ENCODE measurements around the gene KCNQ4. TPM values are rescaled to one million over a fixed set of nuclear protein-coding genes. Genes with fewer than 3 reads are reported as not detected.

The KCNQ4 gene
- total and polyA plus RNA-seq, 8 donors: 0.92 to 1.7 (median 1.4) TPM

DNA sequence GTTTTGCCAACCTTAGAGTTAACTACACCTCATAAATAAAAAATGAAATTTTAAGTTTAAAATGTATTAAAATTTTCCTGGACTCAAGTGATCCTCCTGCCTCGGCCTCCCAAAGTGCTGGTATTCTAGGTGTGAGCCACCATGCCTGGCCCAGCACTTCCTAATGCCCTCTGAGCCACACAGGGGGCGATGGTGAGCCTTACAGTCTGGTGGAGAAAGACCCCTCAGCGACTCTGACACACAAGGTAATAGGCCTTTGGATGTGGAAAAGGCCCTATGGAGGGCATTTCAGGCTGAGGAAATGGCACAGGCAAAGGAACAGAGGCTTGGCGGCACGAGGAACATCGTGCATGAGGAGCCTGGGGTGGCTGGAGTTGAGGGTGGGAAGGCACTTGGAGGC, 71.9 kb downstream of the KCNQ4 start:
- Histone ChIP-seq H3K4me1 (peaks cover 2 to 13% of the 10 kb centered on the region in 2 donors), H3K36me3 (no peaks in the 10 kb centered on the region), H3K4me3 (no peak overlapping the region), H3K9me3 (no peaks in the 10 kb centered on the region), H3K27me3 (no peaks in the 10 kb centered on the region), H3K27ac (no peak overlapping the region)
- no peak for DNase-seq
- no peak for ATAC-seq
- intact Hi-C loops (cut with DNase I): no loop called here
- TF ChIP-seq, protein P1, sequence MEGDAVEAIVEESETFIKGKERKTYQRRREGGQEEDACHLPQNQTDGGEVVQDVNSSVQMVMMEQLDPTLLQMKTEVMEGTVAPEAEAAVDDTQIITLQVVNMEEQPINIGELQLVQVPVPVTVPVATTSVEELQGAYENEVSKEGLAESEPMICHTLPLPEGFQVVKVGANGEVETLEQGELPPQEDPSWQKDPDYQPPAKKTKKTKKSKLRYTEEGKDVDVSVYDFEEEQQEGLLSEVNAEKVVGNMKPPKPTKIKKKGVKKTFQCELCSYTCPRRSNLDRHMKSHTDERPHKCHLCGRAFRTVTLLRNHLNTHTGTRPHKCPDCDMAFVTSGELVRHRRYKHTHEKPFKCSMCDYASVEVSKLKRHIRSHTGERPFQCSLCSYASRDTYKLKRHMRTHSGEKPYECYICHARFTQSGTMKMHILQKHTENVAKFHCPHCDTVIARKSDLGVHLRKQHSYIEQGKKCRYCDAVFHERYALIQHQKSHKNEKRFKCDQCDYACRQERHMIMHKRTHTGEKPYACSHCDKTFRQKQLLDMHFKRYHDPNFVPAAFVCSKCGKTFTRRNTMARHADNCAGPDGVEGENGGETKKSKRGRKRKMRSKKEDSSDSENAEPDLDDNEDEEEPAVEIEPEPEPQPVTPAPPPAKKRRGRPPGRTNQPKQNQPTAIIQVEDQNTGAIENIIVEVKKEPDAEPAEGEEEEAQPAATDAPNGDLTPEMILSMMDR (IDR thresholded peaks at IDR 0.05): no peak

DNA sequence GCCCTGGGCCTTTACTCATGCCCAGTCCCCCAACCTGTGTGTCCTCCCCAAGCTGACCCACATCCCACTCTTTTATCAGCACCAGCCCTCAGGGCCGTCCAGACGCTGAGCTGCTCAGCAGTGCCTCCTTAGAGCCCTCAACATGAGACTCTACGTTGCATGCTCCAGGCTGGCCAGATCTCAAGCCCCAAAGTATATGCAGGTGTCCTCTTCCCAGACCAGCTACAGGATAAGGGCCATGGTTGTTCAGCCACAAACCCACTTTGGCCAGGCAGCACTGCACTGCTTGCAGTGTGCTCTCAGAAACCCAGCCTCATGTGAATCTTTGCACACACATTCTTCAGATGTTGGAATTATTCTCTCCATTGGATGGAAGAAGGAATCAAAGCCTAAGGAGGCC, 72.5 kb downstream of the KCNQ4 start:
- no peak overlapping the region for H3K4me3 ChIP-seq
- DNase-seq (no peak), ATAC-seq (no peak)
- H3K4me1 ChIP-seq: peaks cover 4 to 19% of the 10 kb centered on the region in 2 donors
- H3K27me3 ChIP-seq: no peaks in the 10 kb centered on the region
- intact Hi-C loops (cut with DNase I): no loop called here
- TF ChIP-seq, protein P1 (IDR thresholded peaks at IDR 0.05): no peak
- no peaks in the 10 kb centered on the region for H3K36me3 ChIP-seq
- no peaks in the 10 kb centered on the region for H3K9me3 ChIP-seq
- H3K27ac ChIP-seq: no peak overlapping the region

DNA sequence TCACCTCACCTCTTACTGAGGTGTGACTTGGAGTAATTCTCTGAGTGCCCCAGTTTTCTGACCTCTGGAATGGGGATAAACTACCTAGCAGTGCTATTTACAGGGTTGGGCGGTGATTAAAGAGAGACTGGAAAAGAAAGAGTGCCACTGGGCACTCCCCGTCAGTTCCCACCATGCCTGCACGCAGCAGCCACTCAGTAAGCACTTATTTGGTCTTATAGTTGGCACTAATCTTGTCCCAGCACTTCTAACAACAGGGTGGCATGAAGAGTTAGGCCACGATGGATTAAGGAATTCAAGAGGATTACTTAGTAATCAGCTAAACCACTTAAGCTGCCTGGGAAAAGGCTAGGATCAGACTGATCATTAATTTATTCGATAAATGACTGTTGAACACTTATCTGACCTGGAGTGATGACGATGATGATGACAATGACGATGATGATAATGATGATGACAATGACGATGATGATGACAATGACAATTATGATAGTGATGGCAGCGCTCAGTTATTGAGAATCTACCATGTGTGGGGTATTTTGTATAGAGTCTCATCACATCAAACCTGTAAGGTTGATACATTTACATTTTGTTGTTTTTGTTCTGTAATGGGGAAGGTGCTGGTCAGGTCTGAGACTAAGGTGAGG, 73.2 kb downstream of the KCNQ4 start:
- no peaks in the 10 kb centered on the region for H3K27me3 ChIP-seq
- TF ChIP-seq, protein P1 (IDR thresholded peaks at IDR 0.05): no peak
- no peaks in the 10 kb centered on the region for H3K9me3 ChIP-seq
- peaks cover 4 to 23% of the 10 kb centered on the region in 2 donors for H3K4me1 ChIP-seq
- H3K27ac ChIP-seq: no peak overlapping the region
- intact Hi-C loops (cut with DNase I): no loop called here
- no peak overlapping the region for H3K4me3 ChIP-seq
- H3K36me3 ChIP-seq: no peaks in the 10 kb centered on the region
- ATAC-seq (no peak), DNase-seq (no peak)

DNA sequence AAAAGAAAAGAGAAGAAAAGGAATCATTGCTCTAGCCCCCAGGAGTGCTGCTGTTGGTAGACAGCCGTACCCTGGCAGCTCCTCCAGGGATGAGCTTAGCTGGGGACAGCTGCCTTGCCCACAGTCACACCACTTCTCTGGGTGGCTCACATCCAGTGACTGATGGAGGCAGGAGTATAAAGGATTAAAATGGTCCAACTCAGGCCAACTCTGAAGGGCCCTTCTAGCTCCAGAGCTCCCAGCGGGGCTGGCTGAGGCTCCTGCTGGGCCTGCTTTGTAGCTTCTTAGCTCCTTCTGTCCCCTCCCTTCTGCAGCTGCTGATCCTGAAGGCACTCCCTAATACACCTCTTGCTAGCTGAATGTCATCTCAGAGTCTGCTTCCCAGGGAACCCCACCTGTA, 74.2 kb downstream of the KCNQ4 start:
- intact Hi-C loops (cut with DNase I): no loop called here
- TF ChIP-seq, protein P1 (IDR thresholded peaks at IDR 0.05): no peak
- Histone ChIP-seq H3K9me3 (no peaks in the 10 kb centered on the region), H3K27ac (no peak overlapping the region), H3K4me3 (no peak overlapping the region), H3K27me3 (no peaks in the 10 kb centered on the region), H3K36me3 (no peaks in the 10 kb centered on the region), H3K4me1 (peaks cover 4 to 23% of the 10 kb centered on the region in 2 donors)
- ATAC-seq: peak; percentile 12
- no peak for DNase-seq

DNA sequence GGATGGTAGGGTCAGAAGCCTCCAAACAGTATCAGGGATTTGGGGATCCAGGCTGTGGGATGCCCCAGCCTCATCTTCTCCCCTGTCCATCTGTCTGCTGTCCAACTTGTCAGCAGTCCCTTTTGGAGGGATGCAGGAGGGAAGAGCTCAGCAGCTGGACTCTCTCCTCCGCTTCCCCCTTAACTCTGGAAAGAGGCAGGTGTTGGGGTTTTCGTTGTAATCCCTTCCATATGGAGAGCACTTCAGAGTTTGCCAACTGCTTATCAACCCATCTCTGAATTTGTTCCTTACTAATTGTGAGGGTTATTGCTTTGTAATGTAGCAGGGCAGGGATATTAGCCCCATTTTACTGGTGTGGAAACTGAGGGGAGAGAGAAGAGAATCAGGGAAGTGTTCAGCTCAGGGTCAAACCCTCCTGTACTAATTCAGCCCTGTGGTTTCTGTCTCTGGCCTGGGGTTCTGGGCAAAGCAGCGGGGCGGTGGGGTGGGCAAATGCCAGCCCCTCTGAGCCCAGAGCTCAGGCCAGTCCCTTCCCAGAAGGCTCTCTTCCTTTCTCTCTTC, 75.3 kb downstream of the KCNQ4 start:
- H3K4me3 ChIP-seq: no peak overlapping the region
- DNase-seq (no peak), ATAC-seq (no peak)
- intact Hi-C loops (cut with DNase I): no loop called here
- H3K27ac ChIP-seq: no peak overlapping the region
- H3K4me1 ChIP-seq: peaks cover 4 to 23% of the 10 kb centered on the region in 2 donors
- TF ChIP-seq, protein P1 (IDR thresholded peaks at IDR 0.05): no peak
- no peaks in the 10 kb centered on the region for H3K27me3 ChIP-seq
- no peaks in the 10 kb centered on the region for H3K36me3 ChIP-seq
- no peaks in the 10 kb centered on the region for H3K9me3 ChIP-seq
